Keratinocyte (primary cell): ENCODE data around the gene CPNE9. TPM values are rescaled to one million over a fixed set of nuclear protein-coding genes. Genes with fewer than 3 reads are reported as not detected.

ENCODE experiments used
- DNase-seq: peaks from one replicate; pipeline ENCODE4 v3.0.0-alpha.2; 2011; ENCODE audit warnings: low read depth, missing footprints, low spot score
- FAIRE-seq: peaks from 2 replicates; lab custom pipeline; 2011; peaks lifted over from hg19 to GRCh38; lab: Jason Lieb, UNC
- H2AFZ ChIP-seq: 2 replicates; pipeline ENCODE4 v1.6.0; 2012; ENCODE audit warnings: low read length, control low read depth, inconsistent platforms; ENCODE audit not compliant: control insufficient read depth
- H3K27ac ChIP-seq: 2 replicates; pipeline ENCODE4 v1.5.1; 2011; ENCODE audit warnings: low read length; ENCODE audit not compliant: control insufficient read depth, insufficient read depth
- H3K27me3 ChIP-seq: 3 replicates; pipeline ENCODE4 v1.6.0; 2011; ENCODE audit warnings: low read length; ENCODE audit not compliant: control insufficient read depth, insufficient read depth; ENCODE audit errors: extremely low read depth
- H3K36me3 ChIP-seq, 2 experiments: 2 replicates in 1 of 2; 3 replicates in 1 of 2; pipeline ENCODE4 v1.5.1; 2011; ENCODE audit warnings: low read length in 2 of 2, mild to moderate bottlenecking in 1 of 2; ENCODE audit not compliant: control insufficient read depth in 2 of 2, insufficient read depth in 2 of 2; ENCODE audit errors: extremely low read depth in 1 of 2
- H3K4me1 ChIP-seq: 3 replicates; pipeline ENCODE4 v1.5.1; 2011; ENCODE audit warnings: low read length; ENCODE audit not compliant: control insufficient read depth, insufficient read depth; ENCODE audit errors: extremely low read depth
- H3K4me2 ChIP-seq: 3 replicates; pipeline ENCODE4 v1.6.0; 2011; ENCODE audit warnings: low read depth, low read length; ENCODE audit not compliant: control insufficient read depth, insufficient read depth; ENCODE audit errors: extremely low read depth
- H3K4me3 ChIP-seq, 3 experiments: fragments of 200-600 bp in 1 of 3; sonication (generic) in 1 of 3; 2 replicates in 2 of 3; 3 replicates in 1 of 3; pipeline ENCODE4 v1.5.1; 2011 to 2016; ENCODE audit warnings: low read length in 3 of 3, mild to moderate bottlenecking in 3 of 3, control low read depth in 2 of 3, inconsistent platforms in 1 of 3, low read depth in 1 of 3, mixed read lengths in 1 of 3, mixed run types in 1 of 3, moderate library complexity in 1 of 3; ENCODE audit not compliant: control insufficient read depth in 2 of 3, insufficient read depth in 2 of 3; ENCODE audit errors: extremely low read depth in 1 of 3
- H3K79me2 ChIP-seq: 2 replicates; pipeline ENCODE4 v1.6.0; 2012; ENCODE audit warnings: low read length; ENCODE audit not compliant: control insufficient read depth, insufficient read depth
- H3K9ac ChIP-seq: 3 replicates; pipeline ENCODE4 v1.6.0; 2011; ENCODE audit warnings: low read length; ENCODE audit not compliant: control insufficient read depth, insufficient read depth; ENCODE audit errors: extremely low read depth
- H3K9me1 ChIP-seq: 3 replicates; pipeline ENCODE4 v1.6.0; 2011; ENCODE audit warnings: low read length; ENCODE audit not compliant: control insufficient read depth, insufficient read depth; ENCODE audit errors: extremely low read depth
- H3K9me3 ChIP-seq: 2 replicates; pipeline ENCODE4 v1.5.1; 2012; ENCODE audit warnings: low read depth, low read length; ENCODE audit not compliant: control insufficient read depth
- H4K20me1 ChIP-seq: 3 replicates; pipeline ENCODE4 v1.6.0; 2011; ENCODE audit warnings: low read length; ENCODE audit not compliant: control insufficient read depth, insufficient read depth; ENCODE audit errors: extremely low read depth
- CTCF ChIP-seq, 3 experiments: IDR thresholded peaks in 1 of 3; conservative IDR thresholded peaks in 1 of 3; optimal IDR thresholded peaks in 1 of 3; 2 replicates in 2 of 3; 3 replicates in 1 of 3; pipeline versions ENCODE3 to v1.5.1; 2011; ENCODE audit warnings: low read length in 3 of 3, mild to moderate bottlenecking in 3 of 3, moderate library complexity in 2 of 3, control low read depth in 1 of 3, inconsistent platforms in 1 of 3; ENCODE audit not compliant: insufficient read depth in 2 of 3; ENCODE audit errors: extremely low read depth in 1 of 3
- EZH2 ChIP-seq: IDR thresholded peaks from one replicate; pipeline ENCODE4 v1.6.1; 2012; ENCODE audit warnings: inconsistent platforms, mild to moderate bottlenecking, low read length, moderate library complexity
- dilution Hi-C: fragments of 300-500 bp; cut with MboI; formaldehyde crosslinking; loops from one replicate; pipeline ENCODE4 v1.7.0; 2020; ENCODE audit warnings: low sequenced_read_pairs; ENCODE audit not compliant: extremely low pct_ligation_motif_present
- polyA plus RNA-seq, 5 experiments: library from polyadenylated mRNA; depleted of rRNA in 3 of 5; stranded (reverse) in 3 of 5; stranded (forward) in 1 of 5; unstranded in 1 of 5; fragments of >200 nt; gene quantifications; 1 replicate in 1 of 5; 2 replicates in 3 of 5; 3 replicates in 1 of 5; pipeline versions ENCODE4 v1.2.1 to v1.2.3, GENCODE V29; 2011 to 2012; ENCODE audit warnings: missing spikeins in 2 of 5, low read depth in 1 of 5, low replicate concordance in 1 of 5

CPNE9 gene
- polyA plus RNA-seq, 1 donor (not counting 4 experiments of a cell fraction or from before 2014, with no cell fraction given) = not detected

GRCh38 chr3:9692416-9692815, 11.2 kb upstream of the CPNE9 start:
- Histone ChIP-seq H4K20me1 (no peaks in the 10 kb centered on the region), H3K27ac (no peak overlapping the region), H2AFZ (no peak overlapping the region), H3K9me3 (no peaks in the 10 kb centered on the region), H3K4me2 (no peak overlapping the region), H3K9ac (no peak overlapping the region), H3K4me1 (no peaks in the 10 kb centered on the region), H3K36me3 (peaks cover 22 to 37% of the 10 kb centered on the region in 2 experiments), H3K9me1 (no peaks in the 10 kb centered on the region), H3K27me3 (no peaks in the 10 kb centered on the region), H3K4me3 (no peak overlapping the region), H3K79me2 (no peaks in the 10 kb centered on the region)
- DNase-seq (no peak), FAIRE-seq (no peak)
- TF ChIP-seq CTCF (optimal IDR thresholded peaks at IDR 0.05 in 1 of 3, IDR thresholded peaks at IDR 0.05 in 1 of 3, conservative IDR thresholded peaks at IDR 0.05 in 1 of 3; ENCODE audit: extremely low read depth in 1 of 3, insufficient read depth in 2 of 3, low read length in 3 of 3) (no peak), EZH2 (no peak)
- dilution Hi-C loops = no loop called here

DNA sequence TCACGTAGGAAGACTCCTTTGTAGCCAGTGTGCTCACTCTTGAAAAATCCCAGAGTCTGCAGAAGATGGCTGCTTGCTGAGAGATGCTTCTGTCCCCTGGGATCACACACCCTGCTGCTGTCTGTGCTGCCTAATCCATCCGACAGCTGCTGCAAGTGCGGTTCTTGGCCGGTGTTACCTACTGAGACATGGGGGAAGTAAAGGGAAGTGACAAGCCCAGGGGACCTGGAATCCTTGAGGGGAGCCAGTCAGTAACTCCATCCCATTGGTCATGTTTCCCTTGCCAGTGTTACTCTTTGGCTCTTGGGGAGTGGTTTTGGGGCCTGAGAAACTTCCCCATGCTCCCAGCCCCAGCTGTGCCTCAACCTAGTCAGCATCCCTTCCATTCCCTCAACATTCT, 8.3 kb upstream of the CPNE9 start:
- no peaks in the 10 kb centered on the region for H3K79me2 ChIP-seq
- H3K27me3 ChIP-seq = no peaks in the 10 kb centered on the region
- H3K36me3 ChIP-seq = peaks cover 12 to 28% of the 10 kb centered on the region in 2 experiments
- H3K9me3 ChIP-seq = no peaks in the 10 kb centered on the region
- H3K4me1 ChIP-seq = no peaks in the 10 kb centered on the region
- TF ChIP-seq EZH2 (no peak), CTCF (optimal IDR thresholded peaks at IDR 0.05 in 1 of 3, IDR thresholded peaks at IDR 0.05 in 1 of 3, conservative IDR thresholded peaks at IDR 0.05 in 1 of 3; ENCODE audit: extremely low read depth in 1 of 3, insufficient read depth in 2 of 3, low read length in 3 of 3) (no peak)
- H4K20me1 ChIP-seq = no peaks in the 10 kb centered on the region
- no peak overlapping the region for H2AFZ ChIP-seq
- no peak overlapping the region for H3K4me3 ChIP-seq
- dilution Hi-C loops = no loop called here
- no peak for DNase-seq
- H3K9me1 ChIP-seq = no peaks in the 10 kb centered on the region
- H3K9ac ChIP-seq = no peak overlapping the region
- FAIRE-seq = no peak
- H3K27ac ChIP-seq = no peak overlapping the region
- H3K4me2 ChIP-seq = no peak overlapping the region
